GM19397 (cell line): ENCODE data around the gene C1orf53.
"Not testable (repeated sequence)": the region's sequence is repeated elsewhere in the genome, so short reads cannot be mapped to it uniquely, and the experiment has no call there.

Experiments used
- ATAC-seq: cut with Tn5 transposase; IDR thresholded peaks from one replicate; pipeline ENCODE4 v1.9.1; 2021; ENCODE audit warnings: mild to moderate bottlenecking, moderate library complexity; ENCODE audit not compliant: unreplicated experiment

C1orf53 gene

DNA sequence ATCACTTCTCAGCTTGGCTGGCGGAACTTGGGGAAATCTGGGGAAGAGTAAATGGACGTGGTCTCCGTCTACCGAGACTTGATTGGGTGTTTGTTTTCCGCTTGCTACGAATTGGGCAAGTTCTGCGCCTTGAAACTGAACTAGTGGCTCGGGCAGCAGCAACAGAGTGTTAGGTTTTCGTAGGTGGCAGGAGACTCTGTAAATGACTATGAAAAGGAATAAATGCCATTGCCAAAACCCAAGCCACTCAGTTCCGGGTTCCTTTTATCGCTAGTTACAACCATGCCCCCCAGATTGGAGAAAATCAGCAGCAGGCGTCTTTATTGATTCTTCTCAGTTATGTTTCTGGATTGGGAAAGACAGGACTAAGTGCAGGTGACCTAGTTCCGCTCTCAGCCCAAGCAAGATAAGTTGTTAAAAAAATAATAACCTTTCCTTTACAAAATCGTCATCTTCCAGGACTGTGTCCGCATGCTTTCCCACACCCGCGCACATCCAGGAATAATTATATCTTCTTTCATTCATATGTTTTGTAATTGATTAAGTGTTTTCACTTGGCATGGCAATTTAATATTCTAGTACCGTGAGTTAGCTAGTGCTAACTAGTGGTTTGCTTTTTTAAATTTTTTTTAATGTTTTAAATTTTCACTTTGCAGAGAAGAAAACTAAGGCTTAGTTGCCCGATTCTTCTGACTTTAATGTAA lies 18.1 kb downstream of the C1orf53 start:
- no peak for ATAC-seq

DNA sequence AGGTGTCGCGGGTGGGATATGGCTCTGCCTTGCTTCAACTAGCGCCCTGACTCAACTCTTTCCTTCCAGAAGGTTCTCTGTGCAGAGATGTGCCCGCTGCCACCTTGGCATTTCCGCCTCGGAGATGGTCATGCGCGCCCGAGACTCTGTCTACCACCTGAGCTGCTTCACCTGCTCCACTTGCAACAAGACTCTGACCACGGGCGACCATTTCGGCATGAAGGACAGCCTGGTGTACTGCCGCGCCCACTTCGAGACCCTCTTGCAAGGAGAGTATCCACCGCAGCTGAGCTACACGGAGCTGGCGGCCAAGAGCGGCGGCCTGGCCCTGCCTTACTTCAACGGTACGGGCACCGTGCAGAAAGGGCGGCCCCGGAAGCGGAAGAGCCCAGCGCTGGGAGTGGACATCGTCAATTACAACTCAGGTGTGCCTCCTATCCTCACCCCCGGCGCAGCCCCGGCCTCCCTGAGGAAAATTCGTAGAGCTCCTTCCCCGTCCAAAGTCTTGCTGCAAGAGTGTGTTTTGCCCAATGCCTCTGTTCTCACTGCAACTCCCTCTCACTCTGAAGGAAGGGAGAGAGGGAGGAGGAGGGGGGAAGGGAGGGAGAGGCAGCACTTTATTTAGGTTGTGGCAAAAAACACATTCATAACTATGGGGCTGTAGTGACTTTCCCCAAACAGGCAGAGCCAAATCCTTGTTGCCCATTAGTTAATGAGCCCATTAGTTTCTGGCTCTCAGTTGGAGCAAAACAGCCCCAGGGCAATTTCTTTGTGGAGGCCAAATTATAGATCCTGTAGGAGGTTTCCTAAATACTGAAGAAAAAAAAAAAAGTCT lies 19.0 kb downstream of the C1orf53 start:
- no peak for ATAC-seq

DNA sequence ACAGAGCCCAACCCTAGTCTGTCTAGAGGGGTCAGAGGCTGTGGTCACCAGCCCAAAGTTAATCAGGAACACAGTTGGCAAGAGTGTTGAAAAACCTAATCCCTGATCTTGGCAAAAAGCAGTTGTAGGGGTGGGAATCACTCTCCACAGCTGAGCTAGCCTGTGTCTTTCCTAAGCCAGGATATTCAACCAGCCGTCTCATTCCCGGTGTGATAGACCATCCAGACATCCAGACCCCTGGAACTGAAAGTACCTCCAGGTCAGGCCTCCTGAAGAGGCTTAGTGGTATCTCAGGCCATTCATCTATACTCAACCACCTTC lies 19.6 kb downstream of the C1orf53 start:
- ATAC-seq, result no peak

DNA sequence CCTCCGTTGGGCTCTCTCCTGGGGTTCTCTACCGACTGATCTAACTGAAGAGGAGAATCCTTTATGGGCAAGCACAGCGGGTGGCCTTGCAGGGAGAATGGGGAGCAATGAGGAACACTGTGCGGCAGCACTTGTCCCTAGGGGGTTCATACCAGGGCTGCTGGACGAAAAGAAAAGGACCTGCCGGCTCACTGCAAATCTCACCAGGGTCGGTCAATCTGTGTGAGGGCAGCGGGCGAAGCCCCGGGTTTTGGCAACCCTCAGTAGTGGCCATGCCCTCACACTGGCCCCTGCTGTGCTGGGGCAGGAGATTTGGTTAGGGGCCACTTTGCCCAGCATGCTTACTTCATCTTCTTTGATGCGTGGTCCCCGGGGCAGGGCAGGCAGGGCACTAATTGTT lies 20.6 kb downstream of the C1orf53 start:
- no peak for ATAC-seq

DNA sequence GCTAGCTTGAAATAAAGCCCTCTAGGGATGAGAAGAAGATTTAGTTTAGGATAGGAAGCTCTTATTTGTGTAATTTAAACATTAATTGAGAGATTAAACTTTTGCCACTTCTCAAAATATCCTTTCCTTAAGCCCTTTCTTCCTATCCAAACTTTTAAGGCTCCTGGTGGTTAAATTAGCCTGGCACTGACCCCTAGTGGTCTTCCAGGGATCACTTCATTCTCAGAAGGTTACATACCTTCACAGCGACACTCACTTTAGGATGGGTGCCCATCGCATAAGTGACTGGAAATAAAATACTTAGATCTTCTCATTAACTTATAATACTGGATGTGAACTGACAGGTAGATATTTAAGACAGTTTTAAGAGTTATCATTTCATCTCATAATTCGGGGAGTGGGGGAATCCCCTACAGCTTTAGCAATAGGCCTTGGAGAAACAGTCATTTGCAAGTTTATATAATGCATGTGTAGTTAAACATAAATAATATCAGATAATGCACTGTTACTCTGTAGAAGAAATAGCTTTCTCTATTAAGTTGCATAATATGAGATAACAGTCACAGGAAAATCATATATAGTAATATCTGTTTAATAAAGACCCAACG lies 22.2 kb downstream of the C1orf53 start:
- no peak for ATAC-seq

DNA sequence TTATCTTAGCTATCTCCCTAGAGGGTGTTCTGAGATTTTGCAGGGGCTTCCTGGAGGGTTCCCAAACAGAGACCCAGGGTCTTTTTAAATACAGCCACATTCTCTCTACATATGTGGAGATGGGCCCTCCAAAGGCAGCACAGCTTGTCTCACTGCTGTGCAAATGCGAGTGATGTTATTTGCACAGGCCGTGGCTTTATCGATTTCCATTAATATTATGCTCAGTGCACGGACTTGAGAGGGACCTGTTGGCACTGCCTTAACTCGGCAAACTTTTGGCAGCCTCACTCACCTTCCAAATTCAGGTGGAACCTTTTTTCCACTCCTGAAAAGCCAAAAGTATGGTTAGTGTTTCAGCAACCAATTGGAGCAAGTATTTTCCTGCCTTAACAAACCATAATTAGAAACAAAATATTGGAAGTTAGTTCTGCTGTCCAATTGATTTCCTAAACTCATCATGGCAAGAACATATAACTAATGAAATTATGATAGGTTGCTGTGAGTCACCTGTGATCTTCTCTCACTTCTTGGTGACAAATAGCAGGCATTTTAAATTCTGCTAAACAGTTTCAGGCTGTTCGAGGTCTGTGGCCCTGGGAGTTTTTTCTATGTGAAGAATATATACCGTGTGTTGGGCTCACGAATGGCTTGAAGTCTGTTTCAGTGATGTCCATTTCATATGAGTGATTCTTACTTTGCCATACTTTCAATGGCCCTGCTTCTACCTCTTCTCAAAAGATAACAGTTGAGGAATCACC lies 25.7 kb downstream of the C1orf53 start:
- ATAC-seq, result no peak

DNA sequence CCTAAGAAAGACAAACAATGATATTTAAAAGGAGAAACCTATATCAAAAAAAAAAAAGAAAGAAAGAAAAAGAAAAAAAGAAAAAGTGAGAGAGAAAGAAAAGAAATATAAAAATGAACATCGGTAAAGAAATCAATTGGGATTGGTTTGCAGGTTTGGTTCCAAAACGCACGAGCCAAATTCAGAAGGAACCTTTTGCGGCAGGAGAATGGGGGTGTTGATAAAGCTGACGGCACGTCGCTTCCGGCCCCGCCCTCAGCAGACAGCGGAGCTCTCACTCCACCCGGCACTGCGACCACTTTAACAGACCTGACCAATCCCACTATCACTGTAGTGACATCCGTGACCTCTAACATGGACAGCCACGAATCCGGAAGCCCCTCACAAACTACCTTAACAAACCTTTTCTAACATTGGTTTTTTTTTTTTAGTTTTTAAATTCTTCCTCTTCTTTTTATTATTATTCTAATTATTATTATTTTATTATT lies 26.5 kb downstream of the C1orf53 start:
- no peak for ATAC-seq

DNA sequence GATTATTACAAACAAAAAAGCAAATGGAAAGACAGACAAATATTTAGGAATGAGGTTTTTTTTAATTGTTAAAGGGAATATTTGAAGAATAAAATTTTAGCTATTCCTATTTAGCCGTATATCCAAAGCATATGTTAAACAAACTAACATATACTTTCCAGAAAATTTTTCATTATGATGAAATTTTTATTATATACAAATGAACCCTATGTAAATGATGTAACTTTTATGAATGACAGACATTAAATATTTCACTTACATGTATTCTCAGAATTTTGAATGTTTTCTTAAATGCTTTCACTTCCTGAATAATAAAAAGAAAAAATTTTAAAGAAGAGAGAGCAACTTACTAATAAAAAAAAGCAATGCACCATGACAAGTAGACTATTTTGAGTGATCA lies 30.6 kb downstream of the C1orf53 start:
- ATAC-seq, result no peak

DNA sequence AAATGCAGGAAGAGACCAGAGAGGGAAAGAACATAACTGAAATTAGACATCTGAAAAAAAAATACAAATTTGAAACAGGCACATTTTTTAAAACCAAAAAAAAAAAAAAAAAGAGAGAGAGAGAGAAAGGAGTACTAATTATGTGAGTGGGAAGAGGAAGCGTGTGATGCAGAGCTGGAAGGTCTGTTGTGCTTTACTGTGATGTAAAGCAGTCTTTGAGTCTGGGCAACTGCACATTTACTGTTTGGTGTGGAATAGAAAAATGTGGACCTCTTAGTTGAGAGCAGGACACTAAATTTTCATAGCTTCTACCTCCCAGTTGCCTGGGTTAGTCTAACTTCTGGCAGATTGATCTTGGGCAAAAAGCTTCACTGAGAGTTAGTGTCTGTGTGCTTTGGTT lies 31.2 kb downstream of the C1orf53 start:
- no peak for ATAC-seq

DNA sequence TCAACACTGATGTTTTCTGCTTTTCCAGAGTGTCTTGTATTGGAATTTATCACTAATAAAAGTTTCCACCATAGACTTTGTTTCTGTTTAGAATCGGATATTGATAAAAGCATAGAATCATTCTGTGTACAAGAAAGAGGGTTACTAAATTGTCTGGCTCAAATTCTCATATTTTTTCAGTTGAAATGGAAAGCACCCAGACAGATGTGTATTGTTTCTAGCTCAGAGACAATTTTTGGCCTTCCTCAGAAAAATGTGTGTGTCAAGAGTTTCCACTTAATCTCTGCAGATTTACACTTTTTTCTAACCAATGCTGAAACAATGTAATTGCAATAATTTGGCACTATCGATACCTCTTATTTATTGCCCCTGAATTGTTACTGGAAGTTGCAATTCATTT lies 35.0 kb downstream of the C1orf53 start:
- no peak for ATAC-seq

DNA sequence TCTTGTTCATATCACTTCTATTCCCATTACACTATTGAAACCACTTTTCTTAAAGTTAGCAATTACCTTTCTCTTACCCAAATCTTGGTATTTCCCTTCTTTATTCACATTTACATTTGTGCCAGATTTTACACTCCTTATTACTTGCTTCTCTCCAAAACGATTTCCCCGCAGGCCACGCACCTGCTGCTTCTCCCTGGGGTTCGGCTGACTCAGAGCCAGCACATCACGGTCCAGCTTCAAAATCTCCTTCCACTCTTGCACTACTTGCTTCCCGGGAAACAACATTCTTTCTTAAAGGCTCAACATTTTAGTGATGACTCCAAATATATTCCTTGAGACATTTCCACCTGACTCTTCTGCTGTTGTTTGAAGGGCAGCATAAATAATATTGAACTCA lies 35.5 kb downstream of the C1orf53 start:
- no peak for ATAC-seq

DNA sequence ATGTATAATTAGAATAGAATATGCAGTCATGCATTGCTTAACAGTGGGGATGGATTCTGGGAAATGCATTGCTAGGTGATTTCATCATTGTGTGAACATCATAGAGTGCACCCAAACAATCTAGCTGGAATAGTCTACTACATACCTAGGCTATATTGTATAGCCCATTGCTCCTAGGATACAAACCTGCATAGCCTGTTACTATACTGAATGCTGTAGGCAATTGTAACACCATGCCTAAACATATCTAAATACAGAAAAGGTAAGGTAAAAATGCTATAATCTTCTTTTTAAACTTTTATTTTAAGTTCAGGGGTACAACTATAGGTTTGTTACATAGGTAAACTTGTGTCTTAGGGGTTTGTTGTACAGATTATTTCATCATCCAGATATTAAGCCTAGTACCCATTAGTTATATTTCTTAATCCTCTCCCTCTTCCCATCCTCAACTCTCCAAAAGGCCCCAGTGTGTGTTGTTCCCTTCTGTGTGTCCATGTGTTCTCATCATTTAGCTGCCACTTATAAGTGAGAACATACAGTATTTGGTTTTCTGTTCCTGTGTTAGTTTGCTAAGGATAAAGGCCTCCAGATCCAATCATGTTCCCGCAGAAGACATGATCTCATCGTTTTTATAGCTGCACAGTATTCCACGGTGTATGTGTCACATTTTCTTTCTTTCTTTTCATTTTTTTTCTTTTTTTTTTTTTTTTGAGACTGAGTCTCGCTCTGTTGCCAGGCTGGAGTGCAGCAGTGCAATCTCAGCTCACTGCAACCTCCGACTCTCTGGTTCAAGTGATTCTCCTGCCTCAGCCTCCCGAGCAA lies 36.9 kb downstream of the C1orf53 start:
- not testable (repeated sequence) for ATAC-seq

DNA sequence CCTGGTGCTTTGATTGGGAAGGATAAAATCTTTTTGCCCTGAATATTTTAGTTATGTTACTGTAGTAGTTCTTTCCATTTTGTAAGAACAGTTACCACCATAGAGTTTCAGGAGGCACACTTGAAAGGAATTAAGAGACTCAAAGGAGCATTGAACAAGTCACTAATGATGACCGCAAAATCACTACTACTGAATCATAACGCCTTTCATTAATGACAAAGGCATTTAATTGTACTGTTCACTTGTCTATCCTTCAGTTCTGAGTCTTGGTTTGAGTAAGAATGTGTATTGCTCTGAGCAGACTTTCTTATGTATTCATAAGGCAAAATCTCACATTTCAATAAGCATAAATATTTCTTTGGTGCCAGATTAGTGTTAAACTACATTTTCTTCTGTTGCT lies 39.6 kb downstream of the C1orf53 start:
- no peak for ATAC-seq

DNA sequence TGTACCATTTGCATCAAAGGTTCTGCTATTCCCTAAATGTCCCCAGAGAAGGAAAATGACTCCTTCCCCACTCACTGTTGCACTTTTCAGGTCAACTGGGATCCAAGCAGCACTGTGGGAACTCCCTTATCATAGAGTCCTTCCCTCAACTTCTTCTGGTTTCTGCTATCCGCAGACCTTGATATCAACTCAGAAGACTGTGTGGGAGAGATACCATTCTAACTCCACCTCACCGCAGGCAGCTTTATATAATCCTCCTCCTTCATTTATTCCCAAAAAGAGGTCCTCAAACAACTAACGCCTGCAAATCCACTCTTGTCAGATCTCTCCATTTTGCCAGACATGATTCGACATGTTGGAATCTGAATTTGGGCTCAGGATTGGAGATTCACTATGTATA lies 42.1 kb downstream of the C1orf53 start:
- no peak for ATAC-seq

DNA sequence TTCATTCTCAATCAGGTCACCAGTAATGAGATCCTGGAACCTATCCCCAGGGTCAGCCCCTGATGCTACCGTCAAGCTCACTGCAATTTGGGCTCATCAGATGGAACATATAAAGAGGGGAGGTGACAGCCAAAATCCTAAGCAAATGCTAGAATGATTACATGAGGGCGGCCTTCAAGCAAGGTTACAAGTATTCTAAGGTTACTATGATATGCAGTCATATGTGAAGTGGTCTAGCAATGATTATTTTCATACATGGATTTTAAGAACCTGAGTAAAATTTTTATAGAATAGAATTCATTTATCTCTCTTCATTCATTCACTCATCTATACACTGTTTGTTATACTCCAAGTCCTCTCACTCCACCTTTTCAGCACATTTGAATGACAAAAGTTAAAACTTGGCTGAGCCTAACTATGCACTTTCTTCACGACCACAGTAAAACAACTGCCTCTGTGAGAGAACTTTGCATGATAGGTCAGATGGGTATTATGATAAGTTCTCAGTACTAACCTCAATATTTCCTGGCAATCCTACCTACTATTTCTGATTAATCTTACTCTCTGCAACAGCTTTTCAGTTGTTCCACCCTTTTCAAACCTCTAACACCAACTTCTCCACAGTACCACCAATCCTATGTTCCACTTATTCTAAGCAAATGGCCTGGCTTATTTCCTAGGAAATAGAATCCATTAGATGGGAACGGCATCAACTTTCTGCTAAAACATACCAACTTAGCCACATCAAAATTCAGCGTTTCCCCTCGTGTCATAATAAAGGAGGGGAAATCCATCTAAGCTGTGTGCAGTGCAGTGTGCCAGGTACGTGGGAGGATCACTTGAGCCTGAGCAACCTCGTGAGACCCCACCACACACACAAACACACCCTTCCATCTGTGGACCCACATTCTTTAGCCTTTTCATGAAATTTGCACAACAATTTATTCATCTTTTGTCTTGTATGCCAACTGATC lies 46.8 kb downstream of the C1orf53 start:
- ATAC-seq, result no peak

DNA sequence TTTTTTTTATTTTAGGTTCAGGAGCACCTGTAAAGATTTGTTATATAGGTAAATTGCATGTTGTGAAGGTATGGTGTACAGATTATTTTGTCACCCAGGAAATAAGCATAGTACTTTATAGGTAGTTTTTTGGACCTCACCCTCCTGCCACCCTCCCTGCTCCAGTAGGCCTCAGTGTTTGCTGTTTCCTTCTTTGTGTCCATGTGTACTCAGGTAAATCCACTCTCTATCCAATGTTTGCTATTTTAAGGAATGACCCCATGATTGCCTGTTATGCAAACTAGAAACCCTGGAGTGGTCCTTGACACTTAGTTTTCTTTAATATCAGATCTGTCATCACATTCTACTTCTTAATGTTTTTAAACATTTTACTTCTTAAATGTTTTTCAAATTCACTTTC lies 48.7 kb downstream of the C1orf53 start:
- ATAC-seq, result no peak

DNA sequence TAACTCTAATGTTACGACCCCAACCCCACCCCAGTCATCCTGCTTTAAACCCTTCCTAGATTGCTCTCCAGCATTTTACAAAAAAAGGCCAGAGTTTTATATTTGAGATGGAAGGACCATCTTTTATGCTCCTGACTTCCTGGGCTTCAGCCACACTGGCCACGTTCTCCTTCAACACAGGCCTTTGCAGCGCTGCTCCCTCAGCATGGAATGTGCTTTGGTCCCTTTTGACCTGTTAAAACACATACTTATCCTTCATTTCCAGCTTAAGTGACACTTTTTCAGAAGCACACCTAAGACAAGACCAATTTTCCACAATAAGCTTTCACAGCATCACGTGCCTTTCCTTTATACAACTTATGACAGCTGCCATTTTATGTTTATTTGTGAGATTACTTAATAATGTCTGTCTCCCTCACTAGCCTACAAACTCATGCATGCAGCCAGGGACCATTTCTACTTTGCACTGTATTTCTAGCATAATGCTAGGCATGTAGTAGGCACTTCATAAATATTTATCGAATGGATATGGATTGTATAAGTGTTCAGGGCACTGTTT lies 49.3 kb downstream of the C1orf53 start:
- ATAC-seq, result no peak

DNA sequence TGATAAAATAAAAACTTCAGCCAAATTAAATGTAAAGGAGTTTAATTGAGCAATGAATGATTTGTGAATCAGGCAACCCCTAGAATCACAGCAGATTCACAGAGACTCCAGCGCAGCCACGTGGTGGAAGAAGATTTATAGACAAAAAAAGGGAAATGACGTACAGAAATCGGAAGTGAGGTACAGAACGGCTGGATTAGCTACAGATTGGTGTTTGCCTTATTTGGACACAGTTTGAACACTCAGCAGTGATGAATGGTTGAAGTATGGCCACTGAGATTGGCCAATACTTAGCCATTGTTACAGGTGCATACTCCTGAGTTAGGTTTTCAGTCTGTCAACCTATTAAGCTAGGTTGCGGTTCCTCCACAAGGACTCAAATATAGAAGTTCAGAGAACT lies 51.0 kb downstream of the C1orf53 start:
- ATAC-seq, result not testable (repeated sequence)
